ENCODE results near the gene CTDSPL.

The CTDSPL gene

DNA sequence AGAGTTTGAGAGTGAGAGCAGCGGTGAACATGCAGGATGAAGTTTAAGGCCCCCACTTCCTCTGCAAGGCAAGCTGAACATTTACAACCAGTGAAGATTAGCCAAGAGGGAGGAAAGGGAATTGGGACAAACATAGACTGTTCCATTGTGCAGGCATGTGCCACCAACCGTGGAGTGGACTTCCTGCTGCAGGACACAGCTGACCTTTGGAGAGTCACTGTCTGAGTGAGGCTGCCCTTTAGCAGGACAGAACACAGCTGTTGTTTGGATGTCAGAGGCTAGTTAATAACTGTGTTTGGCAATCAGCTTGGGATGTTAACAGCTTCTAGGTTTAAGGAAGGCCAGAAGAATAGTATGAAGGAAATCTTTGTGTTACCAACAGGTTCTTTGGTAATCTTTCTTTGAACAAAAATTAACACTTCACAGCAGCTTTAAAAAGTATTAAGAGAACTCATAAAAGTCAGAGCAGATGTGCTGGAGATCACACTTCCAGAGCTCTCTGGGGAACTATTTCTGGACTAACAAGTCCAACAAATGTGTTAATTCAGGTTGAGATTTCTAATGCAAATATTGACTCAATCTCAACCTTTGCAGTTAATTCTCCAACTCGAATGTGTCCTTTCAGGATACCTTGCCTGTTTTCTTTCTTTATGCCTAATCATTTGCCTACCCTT is 31.4 kb downstream of the CTDSPL start:
- no peak for DNase-seq

DNA sequence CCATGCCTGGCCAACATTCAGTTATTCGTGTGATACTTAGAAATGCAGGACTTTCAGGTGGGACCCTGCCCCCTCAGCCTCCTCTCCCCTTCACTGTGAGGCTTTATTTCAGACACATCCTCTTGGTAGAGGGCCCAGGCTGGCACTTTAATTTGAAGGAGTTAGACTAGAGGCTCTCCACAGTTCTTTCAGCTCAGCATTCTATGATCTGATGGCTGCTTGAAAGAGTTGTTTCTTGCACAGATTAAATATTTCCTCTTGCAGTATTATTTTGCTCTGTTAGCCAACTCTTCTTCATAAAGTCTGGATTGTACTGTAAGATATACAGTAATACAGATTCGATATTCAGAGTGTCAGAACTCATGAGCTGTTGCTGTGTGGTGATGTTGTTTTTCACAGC is 35.1 kb downstream of the CTDSPL start:
- no peak for DNase-seq

DNA sequence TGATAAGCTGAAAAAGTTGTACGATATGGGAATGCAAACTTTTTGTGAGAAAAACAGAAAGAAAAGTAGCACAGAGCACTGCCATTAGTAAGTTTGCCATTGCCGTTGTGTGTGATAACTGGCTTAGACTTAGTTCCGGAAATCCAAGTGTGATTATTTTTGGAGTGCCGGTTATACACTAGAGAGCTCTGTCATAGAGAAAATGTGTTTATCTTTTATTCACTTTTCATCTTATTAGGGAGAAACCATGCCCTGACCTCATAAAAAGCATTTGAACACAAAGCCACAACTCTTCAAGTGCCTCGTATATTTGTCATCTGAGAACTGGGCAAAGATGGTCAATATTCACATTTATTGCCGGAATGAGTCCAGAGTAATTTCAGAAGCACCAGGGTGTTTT is 36.1 kb downstream of the CTDSPL start:
- DNase-seq: no peak

DNA sequence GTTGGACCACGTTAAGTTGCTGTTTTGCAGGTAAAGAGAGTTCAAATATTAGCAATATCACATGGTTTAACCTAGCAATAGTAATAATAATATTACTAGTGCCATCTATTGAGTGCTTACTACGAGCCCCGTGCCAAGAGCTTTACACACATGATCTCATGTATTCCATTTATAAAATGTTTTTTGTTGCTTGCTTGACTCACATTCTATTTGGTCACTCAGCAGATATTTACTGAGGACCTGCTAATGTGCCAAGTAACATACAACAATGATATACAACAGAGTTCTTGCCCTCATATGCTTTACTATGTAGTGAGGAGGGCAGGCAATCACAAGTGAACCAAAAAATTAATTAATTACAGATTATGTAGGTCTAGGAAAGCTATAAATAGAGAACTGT is 36.7 kb downstream of the CTDSPL start:
- no peak for DNase-seq

- no peak for DNase-seq
Measured at GRCh38 chr3:37899101-37899707, 37.5 kb downstream of the CTDSPL start.

- DNase-seq: no peak
Measured at GRCh38 chr3:37899711-37900306, 38.1 kb downstream of the CTDSPL start.

GRCh38 chr3:37901721-37902120 is 40.0 kb downstream of the CTDSPL start:
- DNase-seq: no peak

- no peak for DNase-seq
Measured at GRCh38 chr3:37902674-37903073, 41.0 kb downstream of the CTDSPL start.

DNA sequence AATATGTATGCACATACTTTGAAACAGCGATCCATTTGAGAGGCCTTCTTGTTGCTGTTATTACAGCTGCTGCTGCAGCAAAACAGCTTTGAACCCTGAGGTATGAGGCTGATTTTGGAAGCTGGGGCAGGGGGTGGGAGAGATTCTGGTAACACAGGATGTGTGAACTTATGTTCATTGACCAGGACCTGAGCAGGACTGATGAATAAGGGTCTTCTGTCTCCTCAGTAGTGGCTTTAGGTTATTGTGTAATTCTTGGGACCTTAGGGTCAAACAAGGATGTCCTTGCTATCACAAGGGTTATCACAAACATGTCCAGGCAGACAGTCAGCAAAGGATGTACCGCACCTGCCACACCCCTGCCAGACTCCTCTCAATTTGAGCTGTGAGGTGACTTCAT is 41.6 kb downstream of the CTDSPL start:
- no peak for DNase-seq

- DNase-seq: no peak
Measured at GRCh38 chr3:37903734-37904133, 42.1 kb downstream of the CTDSPL start.

DNA sequence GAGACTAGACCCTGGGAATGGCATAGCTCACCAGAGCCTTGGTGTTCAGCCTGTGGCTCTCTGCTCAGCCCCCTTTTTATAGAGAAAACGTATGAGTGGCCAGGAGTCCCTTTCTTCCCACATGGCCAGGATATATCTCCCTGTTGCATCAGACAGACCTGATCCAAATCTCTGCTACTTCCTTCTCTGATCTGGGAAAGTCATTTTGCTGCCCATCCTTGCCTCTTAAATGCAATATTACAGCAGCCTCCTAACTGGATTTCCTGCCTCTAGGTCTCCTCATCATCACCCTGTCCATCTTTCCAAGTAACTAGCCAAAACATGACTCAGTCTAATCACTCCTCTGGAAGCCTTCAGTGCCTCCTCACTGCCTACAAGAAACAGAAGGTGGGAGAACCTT is 42.9 kb downstream of the CTDSPL start:
- no peak for DNase-seq

- DNase-seq: no peak
Measured at GRCh38 chr3:37905346-37905745, 43.7 kb downstream of the CTDSPL start.

DNA sequence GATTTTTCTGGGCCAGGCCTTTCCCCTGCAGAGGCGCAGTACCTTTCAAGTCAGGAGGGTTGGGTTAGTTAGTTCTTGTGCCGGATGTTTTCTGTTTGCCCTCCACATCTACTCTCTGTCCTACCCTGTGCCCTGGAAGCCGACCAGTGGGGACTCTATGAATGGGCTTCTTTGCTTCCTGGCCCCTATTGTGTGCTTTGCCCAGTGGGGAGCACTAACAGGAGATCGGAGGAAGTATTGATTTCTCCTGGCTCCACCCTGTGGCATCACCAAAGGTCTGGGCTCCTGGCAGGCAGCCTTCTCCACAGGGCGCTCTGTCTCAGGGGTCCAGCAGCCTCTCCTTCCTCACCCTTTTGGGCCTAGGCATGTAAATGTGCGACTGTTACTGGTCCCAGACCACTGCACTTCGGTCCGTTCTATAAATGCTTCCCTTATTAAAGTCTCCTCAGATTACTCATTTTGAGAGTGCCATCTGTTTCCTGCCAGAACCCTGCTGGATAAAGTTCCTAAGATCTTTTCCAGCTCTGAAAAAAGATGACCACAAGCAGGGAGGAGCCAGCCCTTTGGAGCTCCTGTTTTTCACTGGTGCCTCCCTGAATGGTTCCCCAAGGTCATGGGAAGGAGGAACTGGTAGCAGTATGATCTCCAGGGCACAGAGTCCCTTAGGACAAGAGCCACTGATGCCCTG is 44.5 kb downstream of the CTDSPL start:
- DNase-seq: peak; percentile 70

GRCh38 chr3:37906734-37907282 is 45.1 kb downstream of the CTDSPL start:
- DNase-seq: no peak

DNA sequence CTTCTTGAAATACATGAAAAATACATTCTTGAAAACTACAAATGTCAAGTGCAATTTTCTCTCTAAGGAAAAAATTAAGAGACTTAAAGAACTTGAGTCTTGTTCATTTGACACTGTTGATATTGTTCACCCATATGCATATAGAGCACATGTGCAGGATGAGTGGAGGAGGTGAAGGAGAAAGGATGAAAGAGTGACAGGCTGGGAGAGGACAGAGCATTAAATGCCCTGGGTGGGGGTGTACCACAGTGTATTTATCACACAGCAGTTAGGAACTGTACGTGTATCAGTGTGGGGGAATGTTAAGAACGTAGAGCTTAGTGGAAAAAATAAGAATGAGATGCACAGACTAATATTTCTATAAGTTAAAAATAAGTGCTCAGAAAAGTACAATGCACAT is 45.7 kb downstream of the CTDSPL start:
- DNase-seq: no peak

GRCh38 chr3:37907906-37908305 is 46.2 kb downstream of the CTDSPL start:
- DNase-seq: no peak

- no peak for DNase-seq
Measured at GRCh38 chr3:37909067-37909911, 47.6 kb downstream of the CTDSPL start.

DNA sequence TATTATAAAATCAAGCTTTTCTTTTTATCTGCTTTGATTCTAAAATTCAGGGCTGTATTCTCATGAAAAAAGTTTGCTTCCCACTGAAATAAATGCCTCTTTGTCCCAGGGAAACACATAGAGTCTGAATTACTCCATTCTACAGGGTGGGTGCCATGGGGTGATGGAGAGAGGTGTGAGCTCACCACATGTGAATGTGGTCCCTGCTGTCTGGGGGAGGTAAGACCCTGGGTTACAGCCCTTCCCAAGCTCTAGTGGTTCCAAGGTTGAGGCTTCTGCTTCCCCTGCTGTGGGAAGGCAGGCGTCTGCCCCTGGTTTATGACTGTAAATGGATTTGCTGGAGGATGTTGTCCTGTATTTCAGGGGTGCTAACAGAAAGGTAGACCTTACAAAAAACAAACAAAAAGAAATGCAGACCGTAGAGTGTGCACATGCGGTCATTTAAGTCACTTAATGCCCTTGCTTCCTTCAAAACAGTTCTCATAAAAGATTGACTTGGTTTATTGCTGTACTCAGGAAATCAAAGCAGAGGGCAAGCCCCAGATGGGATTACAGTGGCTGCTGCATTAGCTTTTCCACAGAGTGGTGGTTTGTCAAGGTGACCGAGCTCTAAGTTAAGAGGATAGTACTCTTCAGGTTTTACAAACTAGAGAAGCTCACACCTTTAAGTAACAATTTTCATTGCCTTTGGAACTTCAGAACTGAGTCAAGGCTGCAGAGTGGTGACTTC is 49.2 kb downstream of the CTDSPL start:
- no peak for DNase-seq

DNA sequence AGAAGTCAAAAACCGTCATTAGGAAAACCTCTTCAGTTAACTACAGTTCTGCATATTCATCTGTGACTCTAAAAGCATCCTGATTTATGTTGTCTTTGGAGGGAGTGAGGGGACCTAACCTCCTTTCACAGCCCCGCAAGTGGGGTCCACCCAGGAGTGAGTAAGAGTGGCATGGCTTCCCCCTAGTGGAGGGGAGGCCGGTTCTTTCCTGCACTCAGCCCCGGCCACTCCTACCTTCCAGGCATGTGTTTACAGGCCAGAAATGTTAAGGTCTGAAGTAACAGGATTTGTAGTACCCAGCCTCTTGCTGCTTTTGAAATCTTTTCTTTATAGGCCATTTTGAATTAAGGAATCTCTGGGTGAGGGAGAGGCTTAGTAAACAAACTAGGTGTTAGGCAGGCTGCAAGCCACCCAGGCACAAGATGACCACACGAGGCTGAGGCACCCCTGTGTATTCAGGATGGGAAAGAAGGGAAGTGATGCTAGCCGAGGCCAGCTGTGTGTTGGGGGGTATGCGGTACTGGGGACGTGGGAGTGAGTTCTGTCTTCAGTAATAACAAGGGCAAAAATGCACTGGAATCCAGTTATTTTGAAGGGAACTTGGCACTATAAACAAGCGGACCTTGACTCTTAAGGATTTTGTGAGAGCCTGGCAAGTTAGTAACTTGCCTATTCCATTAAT is 50.5 kb downstream of the CTDSPL start:
- DNase-seq: no peak

DNA sequence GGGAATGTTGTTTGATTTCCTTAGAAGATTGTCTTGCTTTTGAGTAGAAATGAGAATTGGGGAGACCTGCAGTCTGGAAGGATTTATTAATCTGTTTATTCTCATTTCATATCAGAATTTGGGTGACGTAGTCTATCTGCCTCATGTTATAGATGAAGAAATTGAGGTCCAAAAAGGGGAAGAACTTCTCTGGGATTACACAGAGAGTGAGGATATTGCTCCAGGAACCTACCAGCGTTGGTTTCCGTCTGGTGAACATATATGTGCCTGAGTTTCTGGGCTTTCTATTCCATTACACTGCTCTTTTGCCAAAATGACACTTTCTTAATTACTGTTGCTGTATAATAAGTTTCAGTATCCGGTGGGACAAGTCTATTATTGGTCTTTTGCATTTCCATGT is 51.8 kb downstream of the CTDSPL start:
- no peak for DNase-seq

- DNase-seq: no peak
Measured at GRCh38 chr3:37916685-37917084, 55.0 kb downstream of the CTDSPL start.
